ENCODE data around the gene SERINC2.
A peak's percentile ranks its signal among the peaks of the same experiment; 100 is the strongest.
"Not testable (repeated sequence)": the region's sequence is repeated elsewhere in the genome, so short reads cannot be mapped to it uniquely, and the experiment has no call there.

SERINC2 gene

DNA sequence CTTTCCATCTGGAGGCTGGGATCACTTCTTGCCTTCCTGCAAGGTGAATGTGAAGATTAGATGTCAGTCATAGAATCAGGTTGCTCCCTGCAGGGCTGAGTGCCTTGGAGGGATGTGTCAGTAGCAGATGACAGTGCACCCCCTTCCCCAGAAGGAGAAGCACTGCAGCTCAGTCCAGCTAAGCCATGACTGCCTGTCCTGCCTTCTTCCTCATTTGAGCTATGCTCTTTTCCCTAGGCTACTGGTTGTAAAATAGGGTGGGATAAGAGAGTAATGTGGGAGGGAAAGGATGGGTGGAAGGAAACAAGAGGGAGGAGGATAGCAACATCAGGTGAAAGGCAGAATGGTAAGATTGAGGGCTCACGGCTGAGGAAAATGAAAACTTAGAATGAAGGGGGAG, 29.0 kb upstream of the SERINC2 start:
- DNase-seq (ENCODE audit: low read depth in 2 of 3, low spot score in 1 of 3) = no peak

DNA sequence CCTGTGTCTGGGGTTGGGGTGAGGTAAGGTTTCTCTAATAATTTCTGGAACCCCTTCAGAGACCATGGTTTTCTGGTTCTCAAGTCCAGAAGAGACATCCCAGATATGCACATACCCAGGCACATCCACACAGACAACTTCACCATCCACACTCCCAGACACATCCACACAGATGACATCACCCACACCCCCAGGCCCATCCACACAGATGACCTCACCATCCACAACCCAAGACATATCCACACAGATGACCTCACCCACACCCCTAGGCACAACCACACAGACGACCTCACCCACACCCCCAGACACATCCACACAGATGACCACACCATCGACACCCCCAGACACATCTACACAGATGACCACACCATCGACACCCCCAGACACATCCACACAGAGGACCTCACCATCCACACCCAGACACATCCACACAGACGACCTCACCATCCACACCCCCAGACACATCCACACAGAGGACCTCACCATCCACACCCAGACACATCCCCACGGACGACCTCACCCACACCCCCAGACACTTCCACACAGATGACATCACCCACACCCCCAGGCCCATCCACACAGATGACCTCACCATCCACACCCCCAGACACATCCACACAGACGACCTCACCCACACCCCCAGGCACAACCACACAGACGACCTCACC, 26.3 kb upstream of the SERINC2 start:
- DNase-seq (ENCODE audit: low read depth in 2 of 3, low spot score in 1 of 3) = not testable (repeated sequence)

DNA sequence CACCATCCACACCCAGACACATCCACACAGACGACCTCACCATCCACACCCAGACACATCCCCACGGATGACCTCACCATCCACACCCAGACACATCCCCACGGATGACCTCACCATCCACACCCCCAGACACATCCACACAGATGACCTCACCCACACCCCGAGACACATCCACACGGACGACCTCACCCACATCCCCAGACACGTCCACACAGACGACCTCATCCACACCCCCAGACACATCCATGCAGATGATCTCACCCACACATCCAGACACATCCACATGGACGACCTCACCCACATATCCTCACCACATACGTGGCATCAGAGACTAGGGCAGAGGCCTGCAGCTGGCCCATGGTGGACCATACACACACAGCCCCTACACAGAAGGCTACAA, 25.4 kb upstream of the SERINC2 start:
- no peak for DNase-seq (ENCODE audit: low read depth in 2 of 3, low spot score in 1 of 3)

DNA sequence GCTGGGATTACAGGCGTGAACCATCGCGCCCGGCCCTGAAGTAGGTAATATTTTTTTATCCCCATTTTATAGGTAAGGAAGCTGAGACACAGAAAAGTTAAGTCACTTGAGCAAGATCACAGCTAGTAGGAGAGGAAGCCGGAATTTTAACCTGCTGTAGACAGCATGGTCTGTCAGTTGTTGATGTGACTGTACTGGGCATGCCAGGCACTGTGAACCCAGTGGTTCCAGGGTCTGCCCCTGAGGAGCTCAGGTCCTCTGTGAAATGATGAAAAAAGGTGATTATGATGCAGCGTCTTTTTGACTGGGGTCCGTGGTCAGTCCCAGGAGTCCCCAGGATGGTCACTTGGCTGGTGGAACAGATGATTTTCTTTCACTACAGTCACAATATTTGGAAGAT, 23.4 kb upstream of the SERINC2 start:
- DNase-seq (ENCODE audit: low read depth in 2 of 3, low spot score in 1 of 3) = no peak

DNA sequence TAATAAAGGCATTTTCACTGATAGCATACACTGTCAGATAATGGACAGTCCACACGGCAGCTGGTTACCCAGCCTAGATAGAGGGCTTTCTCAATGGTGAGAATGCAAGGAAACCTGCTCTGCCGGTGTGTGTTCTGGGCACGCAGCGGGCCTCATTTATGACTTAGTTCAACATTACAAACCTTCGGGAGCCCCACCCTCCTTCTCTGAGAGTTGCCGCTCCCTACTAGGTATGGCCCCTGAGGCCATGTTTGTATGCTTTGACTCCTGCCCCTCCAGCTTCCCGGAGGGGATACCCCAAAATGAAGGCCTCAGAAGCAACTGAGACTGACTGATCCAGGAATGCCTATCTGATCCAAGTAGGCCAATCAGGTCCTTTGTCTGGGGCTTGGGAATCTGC, 22.9 kb upstream of the SERINC2 start:
- no peak for DNase-seq (ENCODE audit: low read depth in 2 of 3, low spot score in 1 of 3)

DNA sequence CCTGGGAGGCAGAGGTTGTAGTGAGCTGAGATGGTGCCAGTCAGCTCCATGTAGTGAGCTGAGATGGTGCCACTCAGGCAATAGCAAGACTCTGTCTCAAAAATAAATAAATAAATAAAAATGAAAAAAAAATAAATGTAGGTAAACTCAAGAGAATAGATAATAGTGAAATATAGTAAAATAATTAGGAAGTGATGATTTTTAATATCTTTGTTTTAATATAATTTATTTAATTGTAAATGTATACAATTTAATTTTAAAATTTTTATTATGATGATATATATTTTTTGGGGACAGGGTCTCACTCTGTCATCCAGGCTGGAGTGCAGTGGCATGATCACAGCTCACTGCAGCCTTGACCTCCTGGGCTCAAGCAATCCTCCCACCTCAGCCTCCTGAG, 19.6 kb upstream of the SERINC2 start:
- no peak for DNase-seq (ENCODE audit: low read depth in 2 of 3, low spot score in 1 of 3)

DNA sequence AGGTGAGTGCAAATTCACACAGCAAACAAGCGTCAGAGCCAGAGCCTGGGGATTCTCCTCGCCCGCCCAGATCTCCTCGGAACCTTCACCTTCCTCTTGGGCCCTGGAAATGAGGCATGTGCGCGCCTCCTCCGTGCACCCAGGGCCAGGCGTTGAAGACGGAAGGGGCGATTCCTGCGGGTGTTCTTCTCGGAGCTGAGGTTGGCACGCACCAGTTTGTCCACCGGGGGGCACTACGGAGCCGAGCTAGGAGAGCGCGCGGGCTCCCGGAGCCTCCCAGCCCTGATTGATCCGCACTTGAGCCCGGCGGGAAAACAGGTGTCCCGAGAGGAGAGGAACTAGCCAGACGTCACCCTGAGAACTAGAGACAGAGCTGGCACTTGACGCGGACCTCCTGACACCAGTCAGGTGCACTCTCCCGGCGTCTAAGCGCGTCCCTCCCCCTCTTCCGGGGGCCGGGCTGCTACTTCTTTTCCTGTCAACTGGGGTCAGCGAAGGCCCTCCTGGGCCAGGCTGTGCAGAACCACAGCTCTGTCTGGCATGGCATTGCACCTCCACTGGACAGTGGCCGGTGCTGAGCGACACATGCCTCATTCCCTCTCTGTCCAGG, 18.3 kb upstream of the SERINC2 start:
- DNase-seq (ENCODE audit: low read depth in 2 of 3, low spot score in 1 of 3) = peak; percentile 67 to 86 (median 79)

DNA sequence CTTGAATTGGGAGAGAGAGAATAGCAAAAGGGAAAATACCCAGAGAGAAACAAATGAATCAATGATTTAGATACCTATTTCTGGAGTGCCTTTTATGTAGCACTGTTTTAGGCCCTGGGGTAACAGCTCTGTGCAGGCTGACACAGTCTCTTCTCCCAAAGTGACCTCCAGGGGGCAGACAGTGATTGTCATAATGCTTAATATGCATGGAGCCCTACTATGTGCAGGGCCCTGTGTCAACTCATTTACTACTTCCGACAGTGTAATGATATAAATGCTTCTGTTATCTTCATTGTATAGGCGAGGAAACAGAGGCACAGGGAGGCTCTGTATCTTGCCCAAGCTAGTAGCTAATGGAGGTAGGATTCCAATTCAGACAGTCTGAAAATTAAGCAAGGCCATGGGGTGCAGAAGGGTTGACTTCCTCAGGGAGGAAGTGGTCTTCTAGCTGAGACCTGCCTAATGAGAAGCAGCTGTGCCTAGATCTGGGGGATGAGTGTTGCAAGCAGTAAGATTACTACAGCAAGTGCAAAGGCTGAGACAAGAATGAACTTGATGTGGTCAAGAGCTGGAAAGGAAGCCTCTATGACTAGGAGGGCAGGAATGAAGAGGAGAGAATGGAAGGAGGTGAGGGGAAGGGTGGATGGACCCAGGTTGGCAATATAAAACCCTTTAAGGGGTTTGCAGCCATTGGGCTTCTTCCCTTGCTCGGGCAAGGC, 16.2 kb upstream of the SERINC2 start:
- no peak for DNase-seq (ENCODE audit: low read depth in 2 of 3, low spot score in 1 of 3)

DNA sequence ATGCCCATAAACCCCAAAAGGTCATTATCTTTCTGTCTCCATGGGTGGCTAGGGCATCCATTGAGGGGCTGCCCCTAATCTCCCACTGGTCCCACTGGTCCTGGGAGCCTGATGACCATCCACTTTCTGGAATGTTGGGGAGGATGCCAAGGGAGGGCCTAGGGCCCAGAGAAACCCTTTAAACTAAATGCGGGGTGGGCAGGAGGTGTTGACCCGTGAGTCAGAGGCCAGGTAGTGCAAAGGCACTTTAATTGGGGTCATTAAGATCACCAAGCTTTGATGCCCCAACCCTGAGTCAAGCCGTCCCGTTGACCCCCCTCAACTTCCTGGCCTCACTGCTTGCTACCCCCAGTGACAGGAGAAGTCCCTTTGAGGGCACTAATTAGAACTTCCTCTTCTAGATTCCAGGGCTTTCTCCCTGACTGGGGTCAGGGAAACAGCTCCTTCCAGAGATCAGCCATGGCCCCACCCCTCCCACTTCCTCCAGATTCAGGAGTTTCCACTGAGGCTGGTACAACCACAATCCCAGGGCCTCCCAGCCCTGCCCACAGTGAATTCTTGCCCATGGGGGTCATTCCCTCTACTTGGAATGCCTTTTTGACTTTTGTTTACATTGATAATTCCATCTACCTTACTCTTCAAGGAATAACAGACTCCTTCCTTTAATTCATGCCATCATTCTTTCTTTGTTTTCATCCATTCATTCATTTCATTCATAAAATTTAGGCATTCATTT, 15.5 kb upstream of the SERINC2 start:
- no peak for DNase-seq (ENCODE audit: low read depth in 2 of 3, low spot score in 1 of 3)

DNA sequence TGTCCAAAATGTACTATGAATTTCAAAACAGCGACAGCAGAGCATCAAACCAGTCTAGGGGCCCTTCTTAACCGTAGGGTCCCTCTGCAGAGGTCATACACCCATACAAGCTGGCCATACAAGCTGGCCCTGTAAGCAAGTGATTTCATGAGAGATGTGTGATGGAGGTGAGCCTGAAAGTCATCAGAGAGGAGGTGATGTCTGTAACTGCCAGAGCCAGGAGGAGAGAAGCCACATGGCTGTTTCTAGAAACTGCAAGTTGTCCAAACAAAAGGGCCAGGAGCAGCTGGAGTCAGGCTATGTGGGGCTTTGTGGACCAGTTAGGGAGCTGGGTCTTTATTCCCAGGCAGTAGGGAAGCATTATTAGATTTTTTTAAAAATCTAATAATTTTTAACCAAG, 14.8 kb upstream of the SERINC2 start:
- no peak for DNase-seq (ENCODE audit: low read depth in 2 of 3, low spot score in 1 of 3)

DNA sequence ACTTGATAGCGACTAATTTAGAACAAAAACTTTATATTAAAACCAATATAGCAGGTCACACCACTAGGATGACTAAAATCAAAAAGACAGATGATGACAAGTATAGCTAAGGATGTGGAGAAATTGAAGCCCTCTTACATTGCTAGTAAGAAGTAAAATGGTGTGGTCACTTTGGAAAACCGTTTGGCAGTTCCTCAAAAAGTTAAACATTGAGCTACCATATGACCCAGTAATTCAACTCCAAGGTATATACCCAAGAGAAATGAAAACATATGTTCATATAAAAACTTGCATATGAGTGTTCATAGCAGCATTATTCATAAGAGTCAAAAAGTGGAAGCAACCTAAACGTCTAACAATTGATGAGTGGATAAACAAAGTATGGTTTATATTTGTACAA, 13.0 kb upstream of the SERINC2 start:
- no peak for DNase-seq (ENCODE audit: low read depth in 2 of 3, low spot score in 1 of 3)

DNA sequence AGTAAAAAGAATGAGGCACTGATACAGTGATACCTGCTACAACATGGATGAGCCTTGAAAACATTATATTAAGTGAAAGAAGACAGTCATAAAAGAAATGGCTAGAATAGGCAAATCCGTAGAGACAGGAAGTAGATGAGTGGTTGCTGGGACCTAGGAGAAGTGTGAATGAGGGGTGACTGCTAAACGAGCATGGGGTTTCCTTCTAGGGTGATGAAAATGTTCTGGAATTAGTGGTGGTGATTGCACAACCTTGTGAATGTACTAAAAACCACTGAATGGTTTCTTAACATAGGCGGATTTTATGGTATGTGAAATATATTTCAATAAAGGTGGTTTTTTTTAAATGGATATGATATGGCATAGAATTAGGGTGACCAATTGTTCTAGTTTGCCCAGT, 12.6 kb upstream of the SERINC2 start:
- DNase-seq (ENCODE audit: low read depth in 2 of 3, low spot score in 1 of 3) = no peak

DNA sequence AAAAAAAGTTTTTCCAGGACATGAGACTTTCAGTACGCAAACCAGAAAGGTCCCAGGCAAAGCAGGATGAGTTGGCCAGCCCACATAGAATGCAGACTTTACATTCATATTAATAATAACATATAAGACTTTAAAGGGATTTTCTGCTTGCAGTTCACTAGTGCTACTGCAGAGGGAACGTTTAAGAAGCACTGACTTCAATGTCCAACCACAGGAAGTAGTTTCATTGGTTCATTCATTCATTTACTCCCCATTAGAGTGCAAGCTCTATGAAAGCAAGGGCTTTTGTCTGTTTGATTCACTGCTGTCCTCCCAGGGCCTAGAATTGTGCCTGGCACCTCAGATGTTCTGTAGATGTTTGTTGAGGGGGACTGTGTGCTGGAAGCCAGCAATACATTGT, 11.8 kb upstream of the SERINC2 start:
- DNase-seq (ENCODE audit: low read depth in 2 of 3, low spot score in 1 of 3) = no peak

DNA sequence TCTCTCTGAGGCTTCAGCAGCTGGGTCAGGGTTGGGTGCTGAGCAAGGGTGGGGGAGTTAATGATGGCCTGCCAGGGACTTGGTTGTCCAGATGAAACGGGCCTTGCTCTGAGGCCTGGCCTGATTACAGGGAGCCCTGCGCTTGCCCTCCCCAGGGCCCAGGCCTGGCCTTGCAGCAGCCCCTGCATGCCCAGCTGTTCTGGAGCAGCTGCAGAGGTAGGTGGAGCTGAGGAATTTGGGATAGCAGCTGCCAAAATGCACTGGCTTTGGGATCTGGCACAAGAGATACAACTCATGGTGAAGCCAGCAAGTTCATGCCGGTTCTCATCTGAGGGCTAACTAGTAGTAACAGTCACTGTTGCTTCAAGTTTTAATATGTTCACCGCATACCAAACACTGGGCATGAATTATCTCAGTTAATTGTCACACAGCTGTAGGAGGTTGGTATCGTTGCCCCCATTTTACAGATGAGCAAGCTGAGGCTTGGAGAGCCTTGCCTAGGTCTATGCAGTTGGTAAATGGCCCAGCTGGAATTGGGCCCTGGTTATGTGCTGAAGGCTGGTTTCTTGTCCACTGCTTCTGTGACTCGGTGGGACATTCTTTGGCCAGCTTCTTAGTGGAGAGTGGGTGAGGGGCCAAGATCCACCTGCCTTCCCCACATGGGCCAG, 7.3 kb upstream of the SERINC2 start:
- no peak for DNase-seq (ENCODE audit: low read depth in 2 of 3, low spot score in 1 of 3)

DNA sequence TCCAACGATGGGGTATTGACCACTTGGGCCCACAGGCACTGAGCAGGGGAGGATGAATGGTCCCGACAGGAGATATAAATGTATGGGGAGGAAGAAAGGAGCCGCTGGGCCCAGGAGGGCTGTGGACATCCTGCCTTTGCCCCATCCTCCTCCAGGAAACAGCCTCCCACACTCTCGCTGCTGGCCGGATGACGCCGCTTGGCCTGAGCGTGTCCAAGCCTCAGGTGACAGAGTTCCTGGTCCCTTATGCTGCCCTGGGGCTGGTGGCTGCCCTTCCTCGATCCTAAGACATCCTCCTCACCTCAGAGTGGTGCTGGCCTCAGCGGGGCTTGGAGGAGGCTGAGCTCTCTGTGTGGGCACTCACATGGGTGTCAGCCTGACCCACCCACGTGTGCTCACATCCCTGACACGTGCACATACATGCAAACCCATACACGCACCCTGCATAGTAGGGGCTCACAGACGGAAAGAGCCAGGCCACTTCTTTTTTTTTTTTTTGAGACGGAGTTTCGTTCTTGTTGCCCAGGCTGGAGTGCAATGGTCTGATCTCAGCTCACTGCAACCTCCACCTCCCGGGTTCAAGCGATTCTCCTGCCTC, 5.9 kb upstream of the SERINC2 start:
- no peak for DNase-seq (ENCODE audit: low read depth in 2 of 3, low spot score in 1 of 3)

DNA sequence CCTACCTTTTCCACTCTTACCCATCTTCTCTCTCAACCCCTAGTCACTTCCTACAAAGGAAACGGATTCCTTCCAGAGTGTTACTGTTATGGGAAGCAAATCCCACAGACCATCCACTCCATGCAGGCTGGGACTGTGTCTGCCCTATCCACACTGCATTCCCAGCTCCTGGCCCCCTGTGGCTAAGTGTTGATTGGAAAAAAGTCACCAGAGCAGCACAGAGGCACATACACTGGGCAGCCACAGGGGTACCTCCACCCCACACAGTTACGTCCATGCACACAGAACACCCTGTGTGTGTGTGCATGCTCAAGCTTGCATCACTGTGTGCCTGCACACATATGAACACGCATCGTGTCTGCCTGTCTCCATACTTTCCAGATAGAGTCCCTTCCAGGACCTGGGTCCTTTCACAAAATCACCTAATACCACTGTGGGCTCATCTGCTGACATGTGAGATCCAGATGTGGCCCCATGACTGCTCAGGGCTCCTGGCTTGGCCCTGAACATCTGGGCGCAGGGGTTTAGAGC, 4.2 kb upstream of the SERINC2 start:
- no peak for DNase-seq (ENCODE audit: low read depth in 2 of 3, low spot score in 1 of 3)

DNA sequence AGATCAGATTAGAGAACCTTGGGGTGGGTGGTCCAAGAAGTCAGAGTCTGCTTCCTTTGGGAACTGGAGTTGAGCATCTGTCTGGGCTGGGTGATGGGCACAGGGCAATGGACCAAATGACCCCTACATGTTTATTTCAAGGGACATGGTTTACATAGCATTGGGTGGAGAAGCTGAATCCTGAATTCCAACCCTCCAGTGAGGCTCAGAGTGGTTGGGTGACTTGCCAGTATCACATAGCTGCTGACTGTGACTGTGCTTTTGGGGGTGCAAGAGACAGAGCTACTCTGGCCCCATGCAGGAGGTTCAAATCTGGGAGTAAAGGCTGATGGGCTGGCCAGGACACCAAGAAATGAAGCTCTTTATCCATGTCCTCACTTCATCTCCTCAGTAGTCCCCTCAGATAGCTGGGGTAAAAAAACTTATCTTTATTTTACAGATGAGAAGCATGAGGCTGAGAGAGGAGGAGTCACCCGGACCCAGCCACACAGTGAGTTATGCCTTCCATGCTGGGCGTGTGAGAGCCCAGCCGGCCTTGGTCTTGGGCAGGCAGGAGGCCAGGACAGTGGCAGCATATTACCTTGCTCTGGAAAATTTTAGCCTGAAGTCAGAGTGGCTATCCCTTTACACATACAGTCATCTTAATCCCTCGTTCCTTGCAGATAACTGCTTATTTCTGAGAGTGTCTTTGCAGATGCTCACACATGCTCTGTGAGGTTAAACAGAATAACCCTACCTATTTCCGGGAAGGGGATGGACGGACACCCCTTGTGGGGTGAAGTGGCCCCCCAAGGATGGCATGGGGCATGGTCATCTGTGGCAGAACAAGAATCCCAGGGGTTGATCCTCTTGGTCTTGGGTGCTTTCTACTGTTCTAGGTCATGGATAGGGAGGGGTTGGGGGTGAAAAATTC, 2.8 kb upstream of the SERINC2 start:
- no peak for DNase-seq (ENCODE audit: low read depth in 2 of 3, low spot score in 1 of 3)

DNA sequence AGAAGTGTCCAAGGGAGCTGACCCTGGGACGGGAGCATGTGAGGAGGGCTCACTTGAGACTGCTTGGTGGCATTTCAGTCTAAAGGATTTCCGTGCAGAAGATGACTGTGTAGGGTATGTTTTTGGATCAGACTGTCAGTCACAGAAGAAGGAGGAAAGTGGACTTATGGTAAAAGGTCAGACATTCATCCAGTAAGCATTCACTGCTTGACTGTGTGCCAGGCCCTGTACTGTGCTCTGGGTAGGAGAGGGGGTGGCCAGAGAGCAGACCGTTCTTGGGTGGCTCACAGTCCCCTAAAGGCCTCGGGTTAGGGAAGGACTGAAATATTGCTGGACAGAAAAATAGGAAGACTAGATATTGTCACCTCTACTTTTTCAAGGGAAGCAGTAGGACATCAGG, 2.1 kb upstream of the SERINC2 start:
- no peak for DNase-seq (ENCODE audit: low read depth in 2 of 3, low spot score in 1 of 3)

DNA sequence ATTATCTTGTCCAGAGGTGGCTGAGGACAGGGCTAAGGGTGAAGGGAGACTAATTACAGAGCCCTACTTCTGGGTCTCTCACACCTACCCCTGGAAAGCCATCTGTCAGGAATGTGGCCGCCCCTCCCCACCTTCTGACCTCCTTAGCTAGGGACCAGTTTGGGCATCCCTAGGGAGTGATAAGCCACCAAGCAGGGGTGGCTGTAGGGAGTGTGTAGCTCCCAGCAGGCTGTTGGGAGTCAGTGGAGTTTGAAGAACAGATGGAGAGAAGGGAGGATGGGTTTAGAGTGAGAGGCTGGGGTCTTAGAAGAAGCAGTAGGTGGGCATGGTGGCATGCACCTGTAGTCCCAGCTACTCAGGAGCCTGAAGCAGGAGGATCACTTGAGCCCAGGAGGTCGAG, 808 bp upstream of the SERINC2 start:
- no peak for DNase-seq (ENCODE audit: low read depth in 2 of 3, low spot score in 1 of 3)
